GM21619 (cell line): ENCODE data around the gene PRMT2.

Source experiments
- ATAC-seq: cut with Tn5 transposase; IDR thresholded peaks from one replicate; pipeline ENCODE4 v1.9.1; 2021; ENCODE audit not compliant: unreplicated experiment

The PRMT2 gene

GRCh38 chr21:46635324-46636180 lies at the start of gene PRMT2:
PRMT2 (plus strand) TSS chr21:46635674; CDS start chr21:46636952, 1,278 bp downstream.
- ATAC-seq, result peak; percentile 74

- no peak for ATAC-seq
These were observed 41.2 kb upstream of the PRMT2 start for GRCh38 chr21:46594276-46594675.

- ATAC-seq, result no peak
These were observed 39.3 kb upstream of the PRMT2 start for GRCh38 chr21:46596201-46596600.

- no peak for ATAC-seq
These were observed 38.4 kb upstream of the PRMT2 start for GRCh38 chr21:46597031-46597430.

GRCh38 chr21:46597896-46598343 lies 37.6 kb upstream of the PRMT2 start:
- ATAC-seq, result no peak

GRCh38 chr21:46598581-46599572 lies 36.6 kb upstream of the PRMT2 start:
- ATAC-seq, result no peak

- no peak for ATAC-seq
These were observed 35.2 kb upstream of the PRMT2 start for GRCh38 chr21:46600305-46600704.

- ATAC-seq, result no peak
These were observed 34.5 kb upstream of the PRMT2 start for GRCh38 chr21:46600978-46601377.

GRCh38 chr21:46603228-46603627 lies 32.2 kb upstream of the PRMT2 start:
- ATAC-seq, result no peak

- no peak for ATAC-seq
These were observed 31.0 kb upstream of the PRMT2 start for GRCh38 chr21:46604329-46604974.

- ATAC-seq, result no peak
These were observed 30.3 kb upstream of the PRMT2 start, which contains the start of gene S100B for GRCh38 chr21:46604975-46605766. S100B (minus strand) TSS chr21:46605082; CDS start chr21:46602415, 2,667 bp downstream.

- no peak for ATAC-seq
These were observed 29.6 kb upstream of the PRMT2 start for GRCh38 chr21:46605767-46606426.

- ATAC-seq, result no peak
These were observed 29.1 kb upstream of the PRMT2 start for GRCh38 chr21:46606427-46606813.

GRCh38 chr21:46607636-46608035 lies 27.8 kb upstream of the PRMT2 start:
- no peak for ATAC-seq

- peak; percentile 50 for ATAC-seq
These were observed 26.8 kb upstream of the PRMT2 start for GRCh38 chr21:46608672-46609111.

GRCh38 chr21:46610018-46610701 lies 25.3 kb upstream of the PRMT2 start:
- ATAC-seq, result no peak

- ATAC-seq, result no peak
These were observed 22.1 kb upstream of the PRMT2 start for GRCh38 chr21:46613391-46613790.

- ATAC-seq, result no peak
These were observed 19.4 kb upstream of the PRMT2 start for GRCh38 chr21:46616050-46616449.

GRCh38 chr21:46616656-46617055 lies 18.8 kb upstream of the PRMT2 start:
- no peak for ATAC-seq
